ENCODE results near the gene PPP1R7. TPM values are rescaled to one million over a fixed set of nuclear protein-coding genes. Genes with fewer than 3 reads are reported as not detected.

Gene PPP1R7
- total and polyA plus RNA-seq, 2 donors from 2014 or later: 64.6 to 94.9 TPM

DNA sequence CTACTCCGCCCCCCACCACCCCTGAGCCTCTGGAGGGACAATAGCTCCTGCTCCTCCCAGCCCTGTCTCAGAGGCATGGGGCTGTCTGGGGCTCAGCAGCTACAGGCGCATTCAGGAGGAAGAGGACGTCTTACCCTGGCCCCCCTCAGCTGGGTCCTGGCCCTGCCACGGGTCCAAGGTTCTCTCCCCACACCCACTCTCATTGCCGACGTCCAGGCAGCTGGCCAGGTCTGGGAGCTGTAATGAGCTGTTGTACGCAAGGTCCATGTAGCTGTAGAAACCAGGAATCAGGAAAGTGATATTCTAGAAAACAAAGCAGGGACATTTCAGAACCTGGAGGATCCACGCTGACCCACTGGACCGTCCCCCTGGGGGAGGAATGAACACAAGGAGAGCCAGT is 14.5 kb upstream of the PPP1R7 start:
- Histone ChIP-seq H3K4me1 (ENCODE audit: control insufficient read depth in 2 of 3, insufficient read depth in 2 of 3, low read depth in 1 of 3, low read length in 3 of 3) (peaks cover 0 to 4% (median 0%) of the 10 kb centered on the region in 3 donors), H3K27ac (ENCODE audit: low read depth in 2 of 2, low read length in 2 of 2) (no peak overlapping the region), H3K9me3 (ENCODE audit: control insufficient read depth in 2 of 3, insufficient read depth in 1 of 3, low read length in 3 of 3) (no peaks in the 10 kb centered on the region), H3K27me3 (ENCODE audit: control insufficient read depth, insufficient read depth, low read length) (no peaks in the 10 kb centered on the region), H3K4me3 (ENCODE audit: low read length in 3 of 3) (no peak overlapping the region), H3K9ac (ENCODE audit: low read length in 3 of 3) (no peak overlapping the region), H3K36me3 (ENCODE audit: control insufficient read depth in 2 of 3, insufficient read depth in 3 of 3, low read length in 3 of 3) (no peaks in the 10 kb centered on the region)
- DNase-seq (peak in 4 of 5 donors; percentile 7 to 53 (median 20)), FAIRE-seq (no peak)
- TF ChIP-seq, protein P1, sequence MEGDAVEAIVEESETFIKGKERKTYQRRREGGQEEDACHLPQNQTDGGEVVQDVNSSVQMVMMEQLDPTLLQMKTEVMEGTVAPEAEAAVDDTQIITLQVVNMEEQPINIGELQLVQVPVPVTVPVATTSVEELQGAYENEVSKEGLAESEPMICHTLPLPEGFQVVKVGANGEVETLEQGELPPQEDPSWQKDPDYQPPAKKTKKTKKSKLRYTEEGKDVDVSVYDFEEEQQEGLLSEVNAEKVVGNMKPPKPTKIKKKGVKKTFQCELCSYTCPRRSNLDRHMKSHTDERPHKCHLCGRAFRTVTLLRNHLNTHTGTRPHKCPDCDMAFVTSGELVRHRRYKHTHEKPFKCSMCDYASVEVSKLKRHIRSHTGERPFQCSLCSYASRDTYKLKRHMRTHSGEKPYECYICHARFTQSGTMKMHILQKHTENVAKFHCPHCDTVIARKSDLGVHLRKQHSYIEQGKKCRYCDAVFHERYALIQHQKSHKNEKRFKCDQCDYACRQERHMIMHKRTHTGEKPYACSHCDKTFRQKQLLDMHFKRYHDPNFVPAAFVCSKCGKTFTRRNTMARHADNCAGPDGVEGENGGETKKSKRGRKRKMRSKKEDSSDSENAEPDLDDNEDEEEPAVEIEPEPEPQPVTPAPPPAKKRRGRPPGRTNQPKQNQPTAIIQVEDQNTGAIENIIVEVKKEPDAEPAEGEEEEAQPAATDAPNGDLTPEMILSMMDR (IDR thresholded peaks at IDR 0.05; ENCODE audit: borderline replicate concordance, extremely low read depth, insufficient read depth): no peak
- intact Hi-C loops (cut with DNase I): no loop called here

DNA sequence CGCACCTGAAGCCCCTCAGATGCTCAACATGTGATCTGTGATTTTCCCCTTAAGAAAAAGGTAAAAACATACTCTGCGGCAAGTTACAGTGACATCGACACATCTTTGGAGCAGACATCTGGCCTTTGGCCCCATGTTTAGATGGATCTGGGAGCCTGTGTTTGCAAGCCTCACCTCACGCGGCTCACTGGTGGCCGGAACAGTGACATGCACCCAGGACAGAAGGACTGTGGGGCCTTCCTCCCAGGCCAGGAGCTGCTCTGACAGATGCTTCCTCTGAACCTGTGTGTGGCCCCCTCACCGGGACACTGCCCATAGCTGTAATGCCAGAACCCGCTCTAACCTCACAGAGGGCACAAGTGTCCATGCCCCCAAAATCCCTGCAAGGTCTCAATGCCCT is 14.1 kb upstream of the PPP1R7 start:
- TF ChIP-seq, protein P1 (IDR thresholded peaks at IDR 0.05; ENCODE audit: borderline replicate concordance, extremely low read depth, insufficient read depth): no peak
- H3K36me3 ChIP-seq (ENCODE audit: control insufficient read depth in 2 of 3, insufficient read depth in 3 of 3, low read length in 3 of 3): no peaks in the 10 kb centered on the region
- no peak overlapping the region for H3K9ac ChIP-seq (ENCODE audit: low read length in 3 of 3)
- no peak overlapping the region for H3K4me3 ChIP-seq (ENCODE audit: low read length in 3 of 3)
- no peak overlapping the region for H3K27ac ChIP-seq (ENCODE audit: low read depth in 2 of 2, low read length in 2 of 2)
- peaks cover 0 to 4% (median 0%) of the 10 kb centered on the region in 3 donors for H3K4me1 ChIP-seq (ENCODE audit: control insufficient read depth in 2 of 3, insufficient read depth in 2 of 3, low read depth in 1 of 3, low read length in 3 of 3)
- intact Hi-C loops (cut with DNase I): no loop called here
- DNase-seq: peak in 1 of 5 donors; percentile 45
- FAIRE-seq: no peak
- H3K27me3 ChIP-seq (ENCODE audit: control insufficient read depth, insufficient read depth, low read length): no peaks in the 10 kb centered on the region
- H3K9me3 ChIP-seq (ENCODE audit: control insufficient read depth in 2 of 3, insufficient read depth in 1 of 3, low read length in 3 of 3): no peaks in the 10 kb centered on the region

DNA sequence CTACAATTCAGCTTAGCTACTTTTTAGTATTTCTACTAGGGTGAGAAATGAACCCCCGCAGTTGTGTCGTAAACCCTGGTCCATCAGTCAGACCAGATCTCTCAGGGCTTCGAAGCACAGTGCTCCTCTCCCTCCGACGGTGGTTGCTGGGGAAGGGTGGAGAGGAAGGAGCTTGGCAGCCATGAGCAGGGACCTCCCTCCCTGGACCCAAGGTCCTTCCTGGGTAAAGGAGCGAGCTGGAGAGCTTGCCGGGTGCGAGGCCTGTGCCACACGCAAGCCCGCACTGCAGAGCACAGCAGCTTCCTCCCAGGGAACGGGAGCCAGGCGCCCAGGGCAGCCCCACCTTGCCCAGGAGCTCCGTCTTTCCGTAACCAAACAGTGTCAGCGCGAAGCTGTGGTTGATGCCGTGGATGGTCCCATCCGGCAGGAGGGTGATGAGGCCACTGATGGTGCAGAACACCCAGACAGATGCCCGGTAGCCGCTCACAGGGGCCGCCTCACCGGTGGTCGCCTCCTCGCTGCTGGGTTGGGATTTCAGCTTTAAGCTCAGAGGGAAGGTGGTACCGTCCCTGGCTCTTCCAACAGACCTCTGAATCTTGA is 13.5 kb upstream of the PPP1R7 start:
- peak in 1 of 5 donors; percentile 45 for DNase-seq
- intact Hi-C loops (cut with DNase I): no loop called here
- TF ChIP-seq, protein P1 (IDR thresholded peaks at IDR 0.05; ENCODE audit: borderline replicate concordance, extremely low read depth, insufficient read depth): no peak
- no peaks in the 10 kb centered on the region for H3K36me3 ChIP-seq (ENCODE audit: control insufficient read depth in 2 of 3, insufficient read depth in 3 of 3, low read length in 3 of 3)
- H3K4me3 ChIP-seq (ENCODE audit: low read length in 3 of 3): no peak overlapping the region
- H3K4me1 ChIP-seq (ENCODE audit: control insufficient read depth in 2 of 3, insufficient read depth in 2 of 3, low read depth in 1 of 3, low read length in 3 of 3): peaks cover 0 to 4% (median 0%) of the 10 kb centered on the region in 3 donors
- no peaks in the 10 kb centered on the region for H3K27me3 ChIP-seq (ENCODE audit: control insufficient read depth, insufficient read depth, low read length)
- FAIRE-seq: no peak
- H3K27ac ChIP-seq (ENCODE audit: low read depth in 2 of 2, low read length in 2 of 2): no peak overlapping the region
- no peaks in the 10 kb centered on the region for H3K9me3 ChIP-seq (ENCODE audit: control insufficient read depth in 2 of 3, insufficient read depth in 1 of 3, low read length in 3 of 3)
- no peak overlapping the region for H3K9ac ChIP-seq (ENCODE audit: low read length in 3 of 3)

Data from kidney (tissue), 14 donors.